ENCODE data around the gene CISD1. TPM values are rescaled to one million over a fixed set of nuclear protein-coding genes. Genes with fewer than 3 reads are reported as not detected.

Gene CISD1
- polyA plus RNA-seq, 1 donor: 25.2 TPM

DNA sequence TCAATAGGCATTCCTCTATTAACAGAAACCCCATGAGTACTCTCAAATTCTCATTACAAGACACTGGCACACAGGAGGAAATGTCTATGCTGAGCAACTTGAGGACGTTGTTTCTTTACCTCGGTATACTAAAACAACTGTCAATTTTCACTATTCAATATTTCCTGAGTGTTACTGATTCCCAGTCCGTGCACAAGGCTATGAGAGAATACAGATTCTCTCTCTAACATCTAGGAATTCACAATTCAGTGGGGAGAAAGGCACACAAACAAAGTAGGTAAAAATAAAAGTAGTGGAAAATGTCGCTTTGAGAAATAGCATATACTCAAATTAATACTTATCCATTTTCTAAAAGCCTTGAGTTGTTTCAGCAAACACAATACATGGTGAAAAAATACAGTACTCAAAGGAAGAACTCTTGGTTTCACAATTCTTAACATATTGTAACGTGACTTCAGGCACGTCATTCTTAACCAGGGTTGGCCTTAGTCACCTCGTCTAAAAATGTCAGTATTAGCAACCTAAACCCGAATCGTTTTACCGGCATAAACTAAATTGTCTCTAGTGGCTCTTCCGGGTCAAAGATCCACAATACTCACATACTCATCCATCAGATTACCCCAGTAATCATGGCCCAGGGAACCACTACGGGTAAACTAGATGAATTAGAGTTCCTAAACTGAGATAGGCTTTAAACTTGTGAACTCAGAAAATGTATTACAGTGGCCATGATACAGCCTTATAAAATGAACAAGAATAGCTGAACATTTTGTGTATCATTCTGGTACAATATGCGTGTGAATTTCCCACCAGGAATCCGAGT, 2.7 kb upstream of the CISD1 start:
- no peak for DNase-seq (ENCODE audit: low read depth)

GRCh38 chr10:58266826-58267712, 1.9 kb upstream of the CISD1 start:
- DNase-seq (ENCODE audit: low read depth): no peak

GRCh38 chr10:58267713-58268453, 1.1 kb upstream of the CISD1 start, which contains the start of gene IPMK:
TSS of gene IPMK (minus strand) at chr10:58267894. CDS start at chr10:58267611, 283 bp downstream.
- DNase-seq (ENCODE audit: low read depth): no peak

- DNase-seq (ENCODE audit: low read depth): no peak
Observed at GRCh38 chr10:58268454-58268945, 462 bp upstream of the CISD1 start.

GRCh38 chr10:58269782-58270290, 874 bp downstream of the CISD1 start:
- DNase-seq (ENCODE audit: low read depth): no peak

DNA sequence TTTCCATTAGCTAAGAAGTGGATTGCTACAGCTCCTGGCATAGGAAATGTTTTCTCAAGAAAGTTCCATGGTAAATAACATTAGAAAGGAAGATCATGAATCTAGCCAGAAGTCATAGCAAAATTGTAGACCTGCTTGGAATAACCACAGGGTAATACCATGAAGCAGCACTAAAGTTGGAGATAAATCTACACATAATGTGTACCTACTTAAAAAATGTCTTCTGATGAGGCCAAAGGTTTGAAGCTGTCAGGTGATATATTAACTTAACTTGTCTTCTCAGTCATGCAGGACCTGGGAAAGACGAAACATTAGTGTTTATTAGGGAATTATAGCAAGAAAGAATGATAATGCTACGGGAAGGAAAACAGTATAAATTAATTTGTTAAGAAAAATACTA, 6.3 kb downstream of the CISD1 start:
- no peak for DNase-seq (ENCODE audit: low read depth)

GRCh38 chr10:58275908-58276307, 6.9 kb downstream of the CISD1 start:
- no peak for DNase-seq (ENCODE audit: low read depth)

- DNase-seq (ENCODE audit: low read depth): no peak
Observed at GRCh38 chr10:58278274-58278961, 9.5 kb downstream of the CISD1 start.

DNA sequence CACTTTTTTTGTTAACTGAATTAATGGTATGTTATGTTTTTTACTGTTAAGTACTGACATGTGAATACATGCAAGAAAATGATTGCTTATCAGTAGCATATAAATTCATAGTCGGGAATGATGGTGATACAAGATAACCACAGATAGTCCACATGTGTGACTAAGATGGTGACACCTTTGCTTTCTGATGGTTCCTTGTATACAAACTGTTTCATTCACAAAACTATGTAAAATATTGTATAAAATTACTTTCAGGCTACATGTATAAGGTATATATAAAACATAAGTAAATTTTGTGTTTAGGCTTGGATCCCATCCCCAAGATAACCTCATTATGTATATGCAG, 10.0 kb downstream of the CISD1 start:
- no peak for DNase-seq (ENCODE audit: low read depth)

DNA sequence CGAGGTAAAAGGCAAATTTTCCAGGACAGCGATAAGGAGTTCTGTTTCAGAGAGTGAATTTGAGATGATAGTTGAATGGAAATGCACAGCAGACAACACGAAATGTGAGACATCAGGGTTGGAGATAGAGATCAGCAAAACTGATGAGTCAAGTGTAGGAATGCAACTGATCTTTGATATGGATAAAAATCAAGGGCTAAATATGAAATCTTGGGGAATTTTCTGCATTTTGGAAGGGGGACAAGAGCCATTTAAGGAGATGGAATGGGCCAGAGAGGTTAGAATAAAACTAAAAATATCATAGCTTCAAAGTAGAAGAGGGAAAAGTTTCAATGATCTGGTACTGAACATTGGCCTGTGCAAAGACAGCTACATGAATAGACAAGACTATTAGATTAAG, 11.5 kb downstream of the CISD1 start:
- DNase-seq (ENCODE audit: low read depth): no peak

- no peak for DNase-seq (ENCODE audit: low read depth)
Observed at GRCh38 chr10:58281092-58281752, 12.3 kb downstream of the CISD1 start.

- DNase-seq (ENCODE audit: low read depth): no peak
Observed at GRCh38 chr10:58282615-58283014, 13.7 kb downstream of the CISD1 start.

DNA sequence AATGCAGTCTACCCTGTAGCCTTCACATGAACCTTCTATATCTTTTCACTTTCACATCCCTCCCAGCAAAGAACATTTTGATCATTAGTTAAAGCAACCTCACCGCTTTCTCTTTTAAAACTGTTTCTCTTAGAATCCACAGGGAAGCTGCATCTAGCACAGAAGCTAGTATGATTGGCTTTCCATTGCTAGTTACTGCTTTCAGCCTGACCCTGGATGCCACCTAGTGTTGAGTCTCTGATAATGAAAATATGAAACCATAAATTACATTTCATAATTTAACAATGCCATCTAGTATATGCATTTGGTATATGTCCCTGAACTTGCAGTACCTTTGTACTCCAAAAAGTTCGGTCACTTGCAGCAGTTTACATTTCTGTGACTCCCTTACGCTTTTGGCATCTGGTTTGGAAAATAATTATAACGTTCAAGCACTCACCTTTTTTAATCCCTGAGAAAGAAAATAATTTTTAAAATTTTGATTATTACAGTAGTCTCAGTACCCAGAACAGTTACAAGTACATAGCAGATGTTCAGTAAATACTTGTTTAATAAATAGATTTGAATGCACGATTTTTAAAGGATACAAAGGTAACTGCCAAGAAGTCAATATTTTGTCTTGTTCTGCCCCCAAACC, 22.7 kb downstream of the CISD1 start:
- DNase-seq (ENCODE audit: low read depth): no peak

- DNase-seq (ENCODE audit: low read depth): no peak
Observed at GRCh38 chr10:58293989-58294388, 25.0 kb downstream of the CISD1 start.

DNA sequence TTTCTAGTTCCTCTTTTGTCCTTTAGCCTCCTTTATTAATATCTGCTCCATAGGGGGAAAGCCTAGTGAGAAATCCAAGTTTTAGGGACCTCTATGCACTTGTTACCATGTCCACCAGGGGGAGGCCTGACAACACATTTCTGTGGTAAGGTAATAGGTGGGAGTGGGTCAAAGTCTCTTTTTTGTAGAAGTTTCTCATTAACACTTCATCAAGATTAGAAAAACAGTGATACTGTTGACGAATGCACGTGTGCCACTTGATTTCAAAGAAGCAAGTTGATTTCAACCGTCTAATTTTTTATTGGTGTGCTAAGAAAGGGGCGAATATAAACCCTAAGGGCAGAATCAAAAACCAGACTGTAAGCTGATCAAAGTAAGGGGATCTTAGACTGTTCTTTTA, 30.6 kb downstream of the CISD1 start:
- no peak for DNase-seq (ENCODE audit: low read depth)

- DNase-seq (ENCODE audit: low read depth): no peak
Observed at GRCh38 chr10:58300676-58301075, 31.7 kb downstream of the CISD1 start.

DNA sequence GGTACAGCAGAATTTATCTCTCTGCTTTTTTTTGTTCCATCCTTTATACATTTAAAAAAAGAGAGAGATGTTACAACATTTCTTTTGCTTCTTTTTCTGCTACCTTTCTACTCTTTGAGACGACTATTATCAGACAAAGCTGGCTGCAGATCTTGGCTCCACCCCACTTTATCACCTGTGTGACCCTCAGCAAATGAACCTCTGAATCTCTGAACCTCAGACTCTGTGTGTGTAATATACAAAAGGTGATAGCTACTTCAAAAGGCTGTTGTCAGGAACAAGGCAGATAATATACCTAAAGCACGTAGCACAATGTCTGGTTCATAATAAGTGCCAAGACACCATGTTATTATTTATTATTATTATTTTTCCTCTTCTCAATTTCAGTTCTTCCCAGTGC, 33.3 kb downstream of the CISD1 start:
- DNase-seq (ENCODE audit: low read depth): no peak

DNA sequence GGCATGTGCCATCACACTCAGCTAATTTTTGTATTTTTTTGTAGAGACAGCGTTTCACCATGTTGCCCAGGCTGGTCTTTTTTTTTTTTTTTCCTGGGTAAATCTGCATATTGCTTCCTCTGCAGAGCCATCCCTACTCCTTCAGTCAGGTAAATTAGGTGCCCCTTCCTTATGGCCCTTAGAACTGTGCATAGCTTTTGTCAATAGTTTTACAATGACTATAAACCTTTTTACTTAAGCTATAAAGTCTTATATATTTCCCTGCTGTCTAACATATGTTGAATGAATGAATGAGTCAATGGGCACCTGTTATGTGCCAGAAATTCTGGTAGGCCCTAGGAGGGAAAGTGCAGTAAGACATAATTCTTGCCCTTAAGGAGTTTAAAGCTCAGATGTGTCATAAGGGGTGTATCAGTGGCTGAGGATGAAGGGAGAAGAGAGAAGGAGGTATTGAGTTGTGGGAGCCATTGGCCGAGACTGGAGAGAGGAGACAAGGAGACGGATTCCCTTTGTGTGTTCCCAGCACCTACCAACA, 35.2 kb downstream of the CISD1 start:
- no peak for DNase-seq (ENCODE audit: low read depth)

- no peak for DNase-seq (ENCODE audit: low read depth)
Observed at GRCh38 chr10:58305821-58306220, 36.9 kb downstream of the CISD1 start.

DNA sequence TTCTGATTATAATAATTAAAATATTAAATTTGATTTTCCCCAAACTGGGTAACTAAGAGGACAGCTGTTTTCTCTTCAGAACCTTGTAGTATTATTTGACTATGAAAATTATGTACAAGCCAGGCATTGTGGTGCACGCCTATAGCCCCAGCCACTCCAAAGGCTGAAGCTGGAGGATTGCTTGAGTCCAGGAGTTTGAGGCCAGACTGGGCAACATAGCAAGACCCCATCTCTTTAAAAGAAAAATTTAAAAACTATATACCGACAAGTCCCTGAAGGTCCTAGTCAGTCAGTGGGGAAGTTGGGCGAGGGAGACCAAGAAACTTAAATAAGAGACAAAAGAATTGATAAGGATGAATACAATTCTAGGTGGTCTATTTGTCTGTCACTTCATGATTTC, 38.7 kb downstream of the CISD1 start:
- no peak for DNase-seq (ENCODE audit: low read depth)

Measured in forelimb muscle (tissue), 1 donor.